Colonic mucosa (tissue), 4 donors: ENCODE results near the gene PARD3B. TPM values are rescaled to one million over a fixed set of nuclear protein-coding genes. Genes with fewer than 3 reads are reported as not detected.

ENCODE experiments used
- DNase-seq: peaks from one replicate; pipeline ENCODE4 v3.0.0-alpha.2; 2020
- H3K27ac ChIP-seq: fragments of 200-600 bp; one replicate; pipeline ENCODE4 v1.8.0; 2021
- H3K27me3 ChIP-seq: fragments of 200-600 bp; one replicate; pipeline ENCODE4 v1.8.0; 2021
- H3K36me3 ChIP-seq: fragments of 200-600 bp; one replicate; pipeline ENCODE4 v1.8.0; 2021
- H3K4me1 ChIP-seq: fragments of 200-600 bp; one replicate; pipeline ENCODE4 v1.8.0; 2021; ENCODE audit warnings: mild to moderate bottlenecking
- H3K4me3 ChIP-seq: fragments of 200-600 bp; one replicate; pipeline ENCODE4 v1.8.0; 2021
- H3K9ac ChIP-seq, 2 donors: one replicate each; pipeline ENCODE4 v1.7.0; 2013; ENCODE audit warnings: control low read depth in 2 of 2, low read depth in 2 of 2, low read length in 2 of 2
- H3K9me3 ChIP-seq: fragments of 200-600 bp; one replicate; pipeline ENCODE4 v1.8.0; 2021
- CTCF ChIP-seq: fragments of 200-600 bp; IDR thresholded peaks from one replicate; pipeline ENCODE4 v1.8.0; 2022; ENCODE audit warnings: antibody characterized with exemption, mild to moderate bottlenecking
- intact Hi-C: fragments of 100-400 bp; cut with DNase I; formaldehyde crosslinking; loops from one replicate; pipeline ENCODE4 v1.14.1; 2022
- total RNA-seq, 2 donors: library from RNA; stranded (reverse); fragmentation: NEBNext Ultra II Directional in 1 of 2; extraction: Animal tissue kit (Norgen Biotek cat#: 25700) in 1 of 2; gene quantifications; one replicate each; pipeline ENCODE4 v1.2.1, GENCODE V29; 2021
- donor health status: healthy.
- donor health status: DM: no; HTN: no; CAD: no.
- donor health status: DM: no; HTN: no; CAD: no.

Gene PARD3B, protein sequence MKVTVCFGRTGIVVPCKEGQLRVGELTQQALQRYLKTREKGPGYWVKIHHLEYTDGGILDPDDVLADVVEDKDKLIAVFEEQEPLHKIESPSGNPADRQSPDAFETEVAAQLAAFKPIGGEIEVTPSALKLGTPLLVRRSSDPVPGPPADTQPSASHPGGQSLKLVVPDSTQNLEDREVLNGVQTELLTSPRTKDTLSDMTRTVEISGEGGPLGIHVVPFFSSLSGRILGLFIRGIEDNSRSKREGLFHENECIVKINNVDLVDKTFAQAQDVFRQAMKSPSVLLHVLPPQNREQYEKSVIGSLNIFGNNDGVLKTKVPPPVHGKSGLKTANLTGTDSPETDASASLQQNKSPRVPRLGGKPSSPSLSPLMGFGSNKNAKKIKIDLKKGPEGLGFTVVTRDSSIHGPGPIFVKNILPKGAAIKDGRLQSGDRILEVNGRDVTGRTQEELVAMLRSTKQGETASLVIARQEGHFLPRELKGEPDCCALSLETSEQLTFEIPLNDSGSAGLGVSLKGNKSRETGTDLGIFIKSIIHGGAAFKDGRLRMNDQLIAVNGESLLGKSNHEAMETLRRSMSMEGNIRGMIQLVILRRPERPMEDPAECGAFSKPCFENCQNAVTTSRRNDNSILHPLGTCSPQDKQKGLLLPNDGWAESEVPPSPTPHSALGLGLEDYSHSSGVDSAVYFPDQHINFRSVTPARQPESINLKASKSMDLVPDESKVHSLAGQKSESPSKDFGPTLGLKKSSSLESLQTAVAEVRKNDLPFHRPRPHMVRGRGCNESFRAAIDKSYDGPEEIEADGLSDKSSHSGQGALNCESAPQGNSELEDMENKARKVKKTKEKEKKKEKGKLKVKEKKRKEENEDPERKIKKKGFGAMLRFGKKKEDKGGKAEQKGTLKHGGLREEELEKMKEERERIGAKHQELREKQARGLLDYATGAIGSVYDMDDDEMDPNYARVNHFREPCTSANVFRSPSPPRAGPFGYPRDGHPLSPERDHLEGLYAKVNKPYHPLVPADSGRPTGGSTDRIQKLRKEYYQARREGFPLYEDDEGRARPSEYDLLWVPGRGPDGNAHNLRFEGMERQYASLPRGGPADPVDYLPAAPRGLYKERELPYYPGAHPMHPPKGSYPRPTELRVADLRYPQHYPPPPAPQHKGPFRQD (N-terminal part only)
- total RNA-seq: 10 to 100 TPM; 20.0 to 24.2 TPM

GRCh38 chr2:204544961-204545860 is at the start of gene PARD3B:
Gene PARD3B (plus strand): TSS chr2:204545475. CDS start chr2:204546000, 525 bp downstream.
- DNase-seq: peak; percentile 76
- peak within 1 kb of the TSS; percentile 78 to 83 for H3K9ac ChIP-seq
- no peaks in the 10 kb centered on the region for H3K36me3 ChIP-seq
- H3K4me3 ChIP-seq: peak within 1 kb of the TSS; percentile 82
- no peaks in the 10 kb centered on the region for H3K27me3 ChIP-seq
- peaks cover 6% of the 10 kb centered on the region for H3K4me1 ChIP-seq
- intact Hi-C loops: no loop called here
- TF ChIP-seq CTCF: no peak
- peak within 1 kb of the TSS; percentile 84 for H3K27ac ChIP-seq
- H3K9me3 ChIP-seq: no peaks in the 10 kb centered on the region

GRCh38 chr2:204496779-204497178 is 48.5 kb upstream of the PARD3B start:
- H3K27ac ChIP-seq: no peak overlapping the region
- DNase-seq: no peak
- no peaks in the 10 kb centered on the region for H3K27me3 ChIP-seq
- H3K4me3 ChIP-seq: no peak overlapping the region
- TF ChIP-seq CTCF: no peak
- no peak overlapping the region for H3K9ac ChIP-seq
- intact Hi-C loops: no loop called here
- H3K36me3 ChIP-seq: no peaks in the 10 kb centered on the region
- no peaks in the 10 kb centered on the region for H3K4me1 ChIP-seq
- no peaks in the 10 kb centered on the region for H3K9me3 ChIP-seq

DNA sequence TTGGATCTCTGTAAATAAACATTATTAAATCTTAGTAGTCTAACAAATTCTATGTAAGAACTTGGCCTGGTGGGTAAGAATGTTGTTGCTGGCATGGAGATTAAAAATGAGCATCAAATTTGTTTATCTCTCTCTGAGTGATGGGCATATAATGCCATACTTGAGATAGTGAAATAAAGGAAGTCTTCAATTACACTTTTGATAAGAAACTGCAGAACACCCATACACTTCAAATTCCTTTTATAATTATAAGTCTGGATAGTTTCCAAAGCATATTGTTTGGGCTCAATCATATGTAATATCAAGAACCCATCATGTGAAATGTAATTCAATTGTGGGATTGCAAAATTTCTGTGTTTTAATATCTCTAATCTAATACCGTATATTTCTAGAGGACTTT is 47.4 kb upstream of the PARD3B start:
- no peak for TF ChIP-seq CTCF
- Histone ChIP-seq H3K27me3 (no peaks in the 10 kb centered on the region), H3K4me1 (no peaks in the 10 kb centered on the region), H3K9ac (no peak overlapping the region), H3K4me3 (no peak overlapping the region), H3K27ac (no peak overlapping the region), H3K9me3 (no peaks in the 10 kb centered on the region), H3K36me3 (no peaks in the 10 kb centered on the region)
- intact Hi-C loops: no loop called here
- DNase-seq: no peak

DNA sequence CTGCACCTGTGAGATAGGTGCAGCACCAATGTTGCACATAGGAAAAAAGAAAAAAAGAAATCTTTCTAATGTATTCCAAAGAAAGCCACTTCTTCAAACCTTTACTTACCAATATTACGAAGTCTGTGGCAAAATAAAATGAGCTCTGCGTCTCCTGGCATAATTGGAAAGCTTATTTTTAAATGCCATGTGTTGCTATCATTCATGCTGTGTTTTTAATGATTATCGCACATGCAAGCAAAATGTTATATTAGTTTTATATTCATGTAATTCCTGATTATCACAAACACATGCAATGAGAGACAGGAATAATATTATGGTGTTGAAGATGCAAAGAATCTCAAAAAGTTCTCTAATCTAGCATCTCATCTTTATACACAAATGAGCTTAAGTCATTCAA is 47.0 kb upstream of the PARD3B start:
- no peak overlapping the region for H3K27ac ChIP-seq
- H3K4me3 ChIP-seq: no peak overlapping the region
- intact Hi-C loops: no loop called here

More for the DNA sequence above, 47.0 kb upstream of the PARD3B start:
- H3K27me3 ChIP-seq: no peaks in the 10 kb centered on the region
- TF ChIP-seq CTCF: no peak
- H3K4me1 ChIP-seq: no peaks in the 10 kb centered on the region
- no peaks in the 10 kb centered on the region for H3K9me3 ChIP-seq
- no peak for DNase-seq
- no peak overlapping the region for H3K9ac ChIP-seq
- H3K36me3 ChIP-seq: no peaks in the 10 kb centered on the region
